ENCODE measurements around the gene MAP2.

DNA sequence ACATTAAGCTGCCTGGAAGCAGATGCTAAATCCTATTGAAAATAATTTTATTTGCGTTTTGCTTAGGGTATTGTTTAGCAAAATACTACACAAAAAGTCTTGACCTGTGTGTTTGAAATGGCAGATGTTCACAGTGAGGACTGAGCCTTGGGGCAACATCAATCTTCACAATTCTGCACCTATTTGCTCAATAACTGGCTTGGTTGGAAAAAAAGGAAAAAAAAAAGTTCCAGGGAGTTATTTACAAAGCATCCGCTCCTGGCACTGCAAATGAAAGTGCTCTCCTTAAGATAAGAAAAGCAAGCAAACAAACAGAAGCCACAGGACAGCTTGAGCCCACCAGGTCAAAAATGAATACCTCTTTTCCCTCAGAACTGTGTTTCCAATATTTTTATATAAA, 77.7 kb downstream of the MAP2 start:
- no peak for TF ChIP-seq ARID3A (IDR thresholded peaks at IDR 0.05; ENCODE audit: low read depth, low read length)
- no peak for TF ChIP-seq KLF11 (CRISPR knock-in tag; IDR thresholded peaks at IDR 0.05)
- no peak for TF ChIP-seq CTCF (CRISPR knock-in tag; IDR thresholded peaks at IDR 0.05)
- TF ChIP-seq DMTF1 (CRISPR knock-in tag; IDR thresholded peaks at IDR 0.05) = no peak
- no peak for TF ChIP-seq SP2 (CRISPR knock-in tag; IDR thresholded peaks at IDR 0.05)

Data from HepG2 (cell line).